ENCODE measurements around the gene CDH19.

The CDH19 gene

GRCh38 chr18:66603941-66604627 lies at the start of gene CDH19:
Gene CDH19, minus strand, starts transcription at chr18:66604090. Its CDS starts 31,886 bp downstream, at chr18:66572204.
- no peak for DNase-seq

GRCh38 chr18:66647671-66648070 lies 43.8 kb upstream of the CDH19 start:
- no peak for DNase-seq

- no peak for DNase-seq
These were observed 42.7 kb upstream of the CDH19 start for GRCh38 chr18:66646609-66647008.

- no peak for DNase-seq
These were observed 42.1 kb upstream of the CDH19 start for GRCh38 chr18:66645983-66646382.

GRCh38 chr18:66641056-66641455 lies 37.2 kb upstream of the CDH19 start:
- no peak for DNase-seq

GRCh38 chr18:66640431-66640830 lies 36.5 kb upstream of the CDH19 start:
- no peak for DNase-seq

GRCh38 chr18:66638856-66639629 lies 35.2 kb upstream of the CDH19 start:
- DNase-seq = no peak

GRCh38 chr18:66635342-66635741 lies 31.5 kb upstream of the CDH19 start:
- DNase-seq = no peak

GRCh38 chr18:66632756-66633155 lies 28.9 kb upstream of the CDH19 start:
- no peak for DNase-seq

- DNase-seq = no peak
These were observed 26.9 kb upstream of the CDH19 start for GRCh38 chr18:66630831-66631230.

GRCh38 chr18:66623821-66624220 lies 19.9 kb upstream of the CDH19 start:
- no peak for DNase-seq

GRCh38 chr18:66621816-66622576 lies 18.1 kb upstream of the CDH19 start:
- DNase-seq = no peak

GRCh38 chr18:66616523-66616983 lies 12.7 kb upstream of the CDH19 start:
- DNase-seq = no peak

GRCh38 chr18:66615176-66615575 lies 11.3 kb upstream of the CDH19 start:
- no peak for DNase-seq

- no peak for DNase-seq
These were observed 3.7 kb upstream of the CDH19 start for GRCh38 chr18:66607632-66608031.

- DNase-seq = no peak
These were observed 2.2 kb downstream of the CDH19 start for GRCh38 chr18:66601649-66602048.

GRCh38 chr18:66599190-66599589 lies 4.7 kb downstream of the CDH19 start:
- DNase-seq = no peak

- DNase-seq = no peak
These were observed 16.5 kb downstream of the CDH19 start for GRCh38 chr18:66587430-66587829.

GRCh38 chr18:66582211-66582610 lies 21.7 kb downstream of the CDH19 start:
- no peak for DNase-seq

- no peak for DNase-seq
These were observed 28.6 kb downstream of the CDH19 start for GRCh38 chr18:66575263-66575662.

- DNase-seq = no peak
These were observed 32.0 kb downstream of the CDH19 start for GRCh38 chr18:66571845-66572244.

- no peak for DNase-seq
These were observed 37.3 kb downstream of the CDH19 start for GRCh38 chr18:66566616-66567015.

- no peak for DNase-seq
These were observed 39.7 kb downstream of the CDH19 start for GRCh38 chr18:66564236-66564635.

- DNase-seq = no peak
These were observed 41.6 kb downstream of the CDH19 start for GRCh38 chr18:66562279-66562678.

All from cerebellar nuclear complex (tissue), 1 donor.